OCI-LY3 (cell line): Measurements from ENCODE around the gene LIN7C.

ENCODE experiments used
- EZH2phosphoT487 ChIP-seq: fragments of 200-600 bp; shearing (Covaris generic); IDR thresholded peaks from 2 replicates; pipeline ENCODE4 v1.6.1; 2018; ENCODE audit warnings: antibody characterized with exemption, mixed run types, low read depth
- TF ChIP-seq, protein P1 (sequence below): fragments of 200-600, 300-600 bp; sonication (generic); IDR thresholded peaks from 2 replicates; pipeline ENCODE4 v1.5.1; 2014; ENCODE audit warnings: antibody characterized with exemption, low read length, low read depth

- TF ChIP-seq, protein P1, sequence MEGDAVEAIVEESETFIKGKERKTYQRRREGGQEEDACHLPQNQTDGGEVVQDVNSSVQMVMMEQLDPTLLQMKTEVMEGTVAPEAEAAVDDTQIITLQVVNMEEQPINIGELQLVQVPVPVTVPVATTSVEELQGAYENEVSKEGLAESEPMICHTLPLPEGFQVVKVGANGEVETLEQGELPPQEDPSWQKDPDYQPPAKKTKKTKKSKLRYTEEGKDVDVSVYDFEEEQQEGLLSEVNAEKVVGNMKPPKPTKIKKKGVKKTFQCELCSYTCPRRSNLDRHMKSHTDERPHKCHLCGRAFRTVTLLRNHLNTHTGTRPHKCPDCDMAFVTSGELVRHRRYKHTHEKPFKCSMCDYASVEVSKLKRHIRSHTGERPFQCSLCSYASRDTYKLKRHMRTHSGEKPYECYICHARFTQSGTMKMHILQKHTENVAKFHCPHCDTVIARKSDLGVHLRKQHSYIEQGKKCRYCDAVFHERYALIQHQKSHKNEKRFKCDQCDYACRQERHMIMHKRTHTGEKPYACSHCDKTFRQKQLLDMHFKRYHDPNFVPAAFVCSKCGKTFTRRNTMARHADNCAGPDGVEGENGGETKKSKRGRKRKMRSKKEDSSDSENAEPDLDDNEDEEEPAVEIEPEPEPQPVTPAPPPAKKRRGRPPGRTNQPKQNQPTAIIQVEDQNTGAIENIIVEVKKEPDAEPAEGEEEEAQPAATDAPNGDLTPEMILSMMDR: no peak
- no peak for TF ChIP-seq EZH2phosphoT487
Observed at GRCh38 chr11:27507557-27508322, 1.2 kb upstream of the LIN7C start.
